ENCODE results near the gene TRIM59. TPM values are rescaled to one million over a fixed set of nuclear protein-coding genes. Genes with fewer than 3 reads are reported as not detected.

Gene TRIM59
- total and polyA plus RNA-seq, 4 donors, result 1.1 to 12.5 (median 3.1) TPM

DNA sequence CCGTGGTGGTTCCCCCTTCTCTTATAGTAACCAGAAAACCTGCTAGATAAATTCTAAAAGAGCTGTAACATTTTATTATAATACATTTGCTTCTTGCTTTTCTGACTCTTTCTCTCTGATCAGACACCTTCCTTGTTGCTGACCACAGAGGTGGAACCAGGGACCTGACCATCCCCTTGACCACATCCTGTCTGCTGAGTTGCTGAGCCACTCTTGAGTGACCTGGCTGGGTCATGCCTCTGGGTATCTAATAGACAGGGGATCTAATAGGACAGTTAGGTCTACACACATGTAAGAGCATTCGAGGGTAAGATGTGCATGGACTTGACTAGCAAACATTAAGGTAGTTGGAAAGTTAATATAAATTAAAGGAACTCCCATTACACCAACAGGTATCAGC lies 22.8 kb upstream of the TRIM59 start:
- no peaks in the 10 kb centered on the region for H3K27me3 ChIP-seq (ENCODE audit: control insufficient read depth in 3 of 3, insufficient read depth in 3 of 3, low read length in 2 of 3)
- TF ChIP-seq, protein P1, sequence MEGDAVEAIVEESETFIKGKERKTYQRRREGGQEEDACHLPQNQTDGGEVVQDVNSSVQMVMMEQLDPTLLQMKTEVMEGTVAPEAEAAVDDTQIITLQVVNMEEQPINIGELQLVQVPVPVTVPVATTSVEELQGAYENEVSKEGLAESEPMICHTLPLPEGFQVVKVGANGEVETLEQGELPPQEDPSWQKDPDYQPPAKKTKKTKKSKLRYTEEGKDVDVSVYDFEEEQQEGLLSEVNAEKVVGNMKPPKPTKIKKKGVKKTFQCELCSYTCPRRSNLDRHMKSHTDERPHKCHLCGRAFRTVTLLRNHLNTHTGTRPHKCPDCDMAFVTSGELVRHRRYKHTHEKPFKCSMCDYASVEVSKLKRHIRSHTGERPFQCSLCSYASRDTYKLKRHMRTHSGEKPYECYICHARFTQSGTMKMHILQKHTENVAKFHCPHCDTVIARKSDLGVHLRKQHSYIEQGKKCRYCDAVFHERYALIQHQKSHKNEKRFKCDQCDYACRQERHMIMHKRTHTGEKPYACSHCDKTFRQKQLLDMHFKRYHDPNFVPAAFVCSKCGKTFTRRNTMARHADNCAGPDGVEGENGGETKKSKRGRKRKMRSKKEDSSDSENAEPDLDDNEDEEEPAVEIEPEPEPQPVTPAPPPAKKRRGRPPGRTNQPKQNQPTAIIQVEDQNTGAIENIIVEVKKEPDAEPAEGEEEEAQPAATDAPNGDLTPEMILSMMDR (IDR thresholded peaks at IDR 0.05; ENCODE audit: control extremely low read depth, extremely low read depth), result no peak
- 72 to 89% methylated on average over 2 of the region's 2 CpGs for WGBS, 2 donors
- ATAC-seq (ENCODE audit: insufficient read depth, low FRiP score) (no peak), DNase-seq (no peak)
- no peak overlapping the region for H3K4me3 ChIP-seq
- H3K36me3 ChIP-seq (ENCODE audit: control insufficient read depth in 4 of 4, insufficient read depth in 4 of 4, low read length in 4 of 4), result no peaks in the 10 kb centered on the region
- peaks cover 0 to 10% (median 2%) of the 10 kb centered on the region in 4 donors for H3K9me3 ChIP-seq (ENCODE audit: control insufficient read depth in 4 of 4, insufficient read depth in 3 of 4, low read length in 3 of 4)
- no peak overlapping the region for H3K9ac ChIP-seq (ENCODE audit: insufficient read depth in 1 of 2, low read length in 2 of 2)
- H3K4me1 ChIP-seq (ENCODE audit: control insufficient read depth in 5 of 5, insufficient read depth in 5 of 5, low read length in 5 of 5), result no peaks in the 10 kb centered on the region
- H3K27ac ChIP-seq (ENCODE audit: low read depth in 1 of 2, low read length in 1 of 2), result no peak overlapping the region

DNA sequence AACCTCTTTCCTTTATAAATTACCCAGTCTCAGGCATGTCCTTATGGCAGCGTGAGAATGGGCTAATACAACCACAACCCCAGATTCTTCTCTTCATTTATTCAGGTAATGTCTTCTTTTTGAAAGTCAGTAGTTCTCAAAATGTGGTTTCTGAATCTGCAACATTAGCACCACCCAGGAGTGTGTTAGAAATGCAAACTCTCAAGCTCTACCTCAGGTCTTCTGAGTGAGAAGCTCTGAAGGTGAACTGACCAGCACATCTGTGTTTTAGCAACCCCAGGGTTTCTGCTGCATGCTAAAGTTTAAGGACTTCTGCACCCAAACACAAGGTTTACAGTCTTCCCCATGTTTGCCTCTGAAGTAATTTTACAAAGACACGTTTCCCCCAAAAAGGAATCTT lies 22.3 kb upstream of the TRIM59 start:
- no peak for DNase-seq
- Histone ChIP-seq H3K4me1 (ENCODE audit: control insufficient read depth in 5 of 5, insufficient read depth in 5 of 5, low read length in 5 of 5) (no peaks in the 10 kb centered on the region), H3K36me3 (ENCODE audit: control insufficient read depth in 4 of 4, insufficient read depth in 4 of 4, low read length in 4 of 4) (no peaks in the 10 kb centered on the region), H3K4me3 (no peak overlapping the region), H3K9ac (ENCODE audit: insufficient read depth in 1 of 2, low read length in 2 of 2) (no peak overlapping the region), H3K9me3 (ENCODE audit: control insufficient read depth in 4 of 4, insufficient read depth in 3 of 4, low read length in 3 of 4) (peaks cover 0 to 10% (median 2%) of the 10 kb centered on the region in 4 donors), H3K27ac (ENCODE audit: low read depth in 1 of 2, low read length in 1 of 2) (no peak overlapping the region), H3K27me3 (ENCODE audit: control insufficient read depth in 3 of 3, insufficient read depth in 3 of 3, low read length in 2 of 3) (no peaks in the 10 kb centered on the region)
- WGBS, 2 donors, result 74 to 89% methylated on average over 2 of the region's 2 CpGs
- ATAC-seq (ENCODE audit: insufficient read depth, low FRiP score), result no peak
- TF ChIP-seq, protein P1 (IDR thresholded peaks at IDR 0.05; ENCODE audit: control extremely low read depth, extremely low read depth), result no peak

DNA sequence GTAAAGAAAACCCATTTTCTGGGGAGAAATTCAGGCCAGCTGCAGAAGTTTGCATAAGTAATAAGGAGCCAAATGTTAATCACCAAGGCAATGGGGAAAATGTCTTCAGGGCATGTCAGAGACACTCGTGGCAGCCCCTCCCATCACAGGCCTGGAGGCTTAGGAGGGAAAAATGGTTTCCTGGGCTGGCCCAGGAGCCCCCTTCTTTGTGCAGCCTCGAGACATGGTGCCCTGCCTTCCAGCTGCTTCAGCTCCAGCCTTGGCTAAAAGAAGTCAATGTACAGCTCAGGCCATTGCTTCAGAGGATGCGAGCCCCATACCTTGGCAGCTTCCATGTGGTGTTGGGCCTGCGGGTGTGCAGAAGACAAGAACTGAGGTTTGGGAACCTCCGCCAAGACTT lies 20.6 kb upstream of the TRIM59 start:
- Histone ChIP-seq H3K4me3 (no peak overlapping the region), H3K27ac (ENCODE audit: low read depth in 1 of 2, low read length in 1 of 2) (no peak overlapping the region), H3K9ac (ENCODE audit: insufficient read depth in 1 of 2, low read length in 2 of 2) (no peak overlapping the region), H3K4me1 (ENCODE audit: control insufficient read depth in 5 of 5, insufficient read depth in 5 of 5, low read length in 5 of 5) (no peaks in the 10 kb centered on the region), H3K9me3 (ENCODE audit: control insufficient read depth in 4 of 4, insufficient read depth in 3 of 4, low read length in 3 of 4) (peaks cover 0 to 10% (median 2%) of the 10 kb centered on the region in 4 donors), H3K36me3 (ENCODE audit: control insufficient read depth in 4 of 4, insufficient read depth in 4 of 4, low read length in 4 of 4) (no peaks in the 10 kb centered on the region), H3K27me3 (ENCODE audit: control insufficient read depth in 3 of 3, insufficient read depth in 3 of 3, low read length in 2 of 3) (peaks cover 0 to 3% (median 0%) of the 10 kb centered on the region in 3 donors)
- WGBS, 2 donors, result 88 to 91% methylated on average over 5 of the region's 5 CpGs
- ATAC-seq (ENCODE audit: insufficient read depth, low FRiP score) (no peak), DNase-seq (no peak)
- TF ChIP-seq, protein P1 (IDR thresholded peaks at IDR 0.05; ENCODE audit: control extremely low read depth, extremely low read depth), result no peak

DNA sequence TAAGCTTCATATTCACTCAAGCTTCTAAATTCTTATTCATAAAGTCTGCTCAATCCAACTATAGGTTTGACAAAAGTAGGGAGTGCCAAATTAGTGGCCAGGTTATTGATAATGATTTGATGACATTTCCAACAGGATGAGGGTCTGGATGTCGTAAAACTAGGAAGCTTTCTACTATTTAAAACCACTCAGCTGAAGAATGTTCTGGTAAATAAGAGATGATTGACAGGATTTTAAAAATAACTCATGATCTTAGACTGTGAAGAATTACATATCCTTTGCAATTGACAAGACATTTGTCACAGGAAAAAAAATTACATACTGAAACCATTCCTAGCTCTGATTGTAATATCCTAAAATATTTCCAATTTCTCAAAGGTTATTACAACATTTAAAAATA lies 15.4 kb upstream of the TRIM59 start:
- DNase-seq (no peak), ATAC-seq (ENCODE audit: insufficient read depth, low FRiP score) (no peak)
- no peaks in the 10 kb centered on the region for H3K4me1 ChIP-seq (ENCODE audit: control insufficient read depth in 5 of 5, insufficient read depth in 5 of 5, low read length in 5 of 5)
- H3K27ac ChIP-seq (ENCODE audit: low read depth in 1 of 2, low read length in 1 of 2), result no peak overlapping the region
- H3K9ac ChIP-seq (ENCODE audit: insufficient read depth in 1 of 2, low read length in 2 of 2), result no peak overlapping the region
- H3K4me3 ChIP-seq, result no peak overlapping the region
- H3K36me3 ChIP-seq (ENCODE audit: control insufficient read depth in 4 of 4, insufficient read depth in 4 of 4, low read length in 4 of 4), result no peaks in the 10 kb centered on the region
- TF ChIP-seq, protein P1 (IDR thresholded peaks at IDR 0.05; ENCODE audit: control extremely low read depth, extremely low read depth), result no peak
- H3K27me3 ChIP-seq (ENCODE audit: control insufficient read depth in 3 of 3, insufficient read depth in 3 of 3, low read length in 2 of 3), result peaks cover 0 to 3% (median 0%) of the 10 kb centered on the region in 3 donors
- 37 to 76% methylated on average over 1 of the region's 1 CpG for WGBS, 2 donors
- peaks cover 0 to 1% (median 0%) of the 10 kb centered on the region in 4 donors for H3K9me3 ChIP-seq (ENCODE audit: control insufficient read depth in 4 of 4, insufficient read depth in 3 of 4, low read length in 3 of 4)

Data from lung (tissue), 12 donors.